ENCODE results near the gene SORL1.

The SORL1 gene

GRCh38 chr11:121435132-121435531 is 17.0 kb upstream of the SORL1 start:
- FAIRE-seq, result no peak
- TF ChIP-seq POLR2AphosphoS5 (IDR thresholded peaks at IDR 0.05; ENCODE audit: low read depth, low read length) (no peak), TAF1 (IDR thresholded peaks at IDR 0.05; ENCODE audit: borderline replicate concordance, low read depth, low read length) (no peak), POLR2A (IDR thresholded peaks at IDR 0.05; ENCODE audit: low read depth, low read length) (no peak)
- no peak for DNase-seq (ENCODE audit: insufficient read length)

GRCh38 chr11:121435551-121436511 is 16.3 kb upstream of the SORL1 start:
- FAIRE-seq (peak; percentile 85), DNase-seq (ENCODE audit: insufficient read length) (no peak)
- TF ChIP-seq POLR2A (IDR thresholded peaks at IDR 0.05; ENCODE audit: low read depth, low read length) (no peak), POLR2AphosphoS5 (IDR thresholded peaks at IDR 0.05; ENCODE audit: low read depth, low read length) (no peak), TAF1 (IDR thresholded peaks at IDR 0.05; ENCODE audit: borderline replicate concordance, low read depth, low read length) (no peak)

- DNase-seq (ENCODE audit: insufficient read length), result no peak
- no peak for TF ChIP-seq POLR2A (IDR thresholded peaks at IDR 0.05; ENCODE audit: low read depth, low read length)
- TF ChIP-seq POLR2AphosphoS5 (IDR thresholded peaks at IDR 0.05; ENCODE audit: low read depth, low read length), result no peak
- TF ChIP-seq TAF1 (IDR thresholded peaks at IDR 0.05; ENCODE audit: borderline replicate concordance, low read depth, low read length), result no peak
- peak; percentile 53 for FAIRE-seq
Measured at GRCh38 chr11:121437018-121437685, 15.0 kb upstream of the SORL1 start.

- FAIRE-seq (peak; percentile 5), DNase-seq (ENCODE audit: insufficient read length) (no peak)
- no peak for TF ChIP-seq POLR2A (IDR thresholded peaks at IDR 0.05; ENCODE audit: low read depth, low read length)
- no peak for TF ChIP-seq TAF1 (IDR thresholded peaks at IDR 0.05; ENCODE audit: borderline replicate concordance, low read depth, low read length)
- TF ChIP-seq POLR2AphosphoS5 (IDR thresholded peaks at IDR 0.05; ENCODE audit: low read depth, low read length), result no peak
Measured at GRCh38 chr11:121437686-121438078, 14.4 kb upstream of the SORL1 start.

GRCh38 chr11:121439337-121439736 is 12.8 kb upstream of the SORL1 start:
- DNase-seq (ENCODE audit: insufficient read length) (no peak), FAIRE-seq (peak; percentile 91)
- TF ChIP-seq POLR2A (IDR thresholded peaks at IDR 0.05; ENCODE audit: low read depth, low read length) (no peak), TAF1 (IDR thresholded peaks at IDR 0.05; ENCODE audit: borderline replicate concordance, low read depth, low read length) (no peak)

GRCh38 chr11:121439759-121440158 is 12.4 kb upstream of the SORL1 start:
- no peak for TF ChIP-seq POLR2A (IDR thresholded peaks at IDR 0.05; ENCODE audit: low read depth, low read length)
- no peak for TF ChIP-seq POLR2AphosphoS5 (IDR thresholded peaks at IDR 0.05; ENCODE audit: low read depth, low read length)
- FAIRE-seq (peak; percentile 79), DNase-seq (ENCODE audit: insufficient read length) (no peak)

- DNase-seq (ENCODE audit: insufficient read length) (no peak), FAIRE-seq (peak; percentile 73)
- TF ChIP-seq TAF1 (IDR thresholded peaks at IDR 0.05; ENCODE audit: borderline replicate concordance, low read depth, low read length) (no peak), POLR2A (IDR thresholded peaks at IDR 0.05; ENCODE audit: low read depth, low read length) (no peak), POLR2AphosphoS5 (IDR thresholded peaks at IDR 0.05; ENCODE audit: low read depth, low read length) (no peak)
Measured at GRCh38 chr11:121441521-121441920, 10.6 kb upstream of the SORL1 start.

GRCh38 chr11:121443688-121444275 is 8.3 kb upstream of the SORL1 start:
- TF ChIP-seq POLR2A (IDR thresholded peaks at IDR 0.05; ENCODE audit: low read depth, low read length) (no peak), TAF1 (IDR thresholded peaks at IDR 0.05; ENCODE audit: borderline replicate concordance, low read depth, low read length) (no peak), POLR2AphosphoS5 (IDR thresholded peaks at IDR 0.05; ENCODE audit: low read depth, low read length) (no peak)
- DNase-seq (ENCODE audit: insufficient read length), result no peak
- peak; percentile 24 for FAIRE-seq

GRCh38 chr11:121444526-121444925 is 7.6 kb upstream of the SORL1 start:
- peak; percentile 84 for FAIRE-seq

GRCh38 chr11:121445071-121445768 is 6.9 kb upstream of the SORL1 start:
- TF ChIP-seq POLR2AphosphoS5 (IDR thresholded peaks at IDR 0.05; ENCODE audit: low read depth, low read length) (no peak), POLR2A (IDR thresholded peaks at IDR 0.05; ENCODE audit: low read depth, low read length) (no peak), TAF1 (IDR thresholded peaks at IDR 0.05; ENCODE audit: borderline replicate concordance, low read depth, low read length) (no peak)
- FAIRE-seq (peak; percentile 93), DNase-seq (ENCODE audit: insufficient read length) (no peak)

More at GRCh38 chr11:121444526-121444925, 7.6 kb upstream of the SORL1 start:
- TF ChIP-seq TAF1 (IDR thresholded peaks at IDR 0.05; ENCODE audit: borderline replicate concordance, low read depth, low read length), result no peak
- no peak for TF ChIP-seq POLR2AphosphoS5 (IDR thresholded peaks at IDR 0.05; ENCODE audit: low read depth, low read length)
- TF ChIP-seq POLR2A (IDR thresholded peaks at IDR 0.05; ENCODE audit: low read depth, low read length), result no peak
- DNase-seq (ENCODE audit: insufficient read length), result no peak

- peak; percentile 91 for FAIRE-seq
- DNase-seq (ENCODE audit: insufficient read length), result no peak
- TF ChIP-seq TAF1 (IDR thresholded peaks at IDR 0.05; ENCODE audit: borderline replicate concordance, low read depth, low read length) (no peak), POLR2A (IDR thresholded peaks at IDR 0.05; ENCODE audit: low read depth, low read length) (no peak), POLR2AphosphoS5 (IDR thresholded peaks at IDR 0.05; ENCODE audit: low read depth, low read length) (no peak)
Measured at GRCh38 chr11:121446752-121447156, 5.4 kb upstream of the SORL1 start.
